ENCODE results near the gene TAOK1.

DNA sequence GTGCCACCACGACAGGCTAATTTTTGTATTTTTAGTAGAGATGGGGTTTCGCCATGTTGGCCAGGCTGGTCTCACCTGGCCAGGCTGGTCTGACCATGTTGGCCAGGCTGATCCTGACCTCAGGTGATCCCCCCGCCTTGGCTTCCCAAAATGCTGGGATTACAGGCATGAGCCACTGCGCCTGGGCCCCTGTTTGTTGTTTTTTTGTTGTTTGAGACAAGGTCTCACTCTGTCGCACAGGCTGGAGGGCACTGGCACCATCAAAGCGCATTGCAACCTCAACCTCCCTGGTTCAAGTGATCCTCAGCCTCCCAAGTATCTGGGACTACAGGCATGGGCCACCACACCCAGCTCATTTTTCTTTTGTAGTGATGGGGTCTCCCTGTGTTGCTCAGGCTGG, 43.7 kb upstream of the TAOK1 start:
- TF ChIP-seq EZH2 (IDR thresholded peaks at IDR 0.05; ENCODE audit: insufficient read depth, low read length) (no peak), CTCF (IDR thresholded peaks at IDR 0.05; ENCODE audit: insufficient read depth, low read depth, low read length) (no peak)

Measured in astrocyte (in vitro differentiated cells and primary cell).